Measurements from ENCODE around the gene LRIT2.

The LRIT2 gene

GRCh38 chr10:84241185-84241790 is 15.9 kb upstream of the LRIT2 start, which contains the start of gene LRIT1:
LRIT1 (minus strand) TSS chr10:84241546; CDS start chr10:84241439, 107 bp downstream.
- FAIRE-seq: no peak

- FAIRE-seq: no peak
Observed at GRCh38 chr10:84238909-84239308, 13.6 kb upstream of the LRIT2 start.

- FAIRE-seq: no peak
Observed at GRCh38 chr10:84237199-84238051, 12.1 kb upstream of the LRIT2 start.

- no peak for FAIRE-seq
Observed at GRCh38 chr10:84236807-84237198, 11.5 kb upstream of the LRIT2 start.

- FAIRE-seq: no peak
Observed at GRCh38 chr10:84235096-84235495, 9.8 kb upstream of the LRIT2 start.

GRCh38 chr10:84234479-84234878 is 9.1 kb upstream of the LRIT2 start:
- FAIRE-seq: no peak

GRCh38 chr10:84233940-84234339 is 8.6 kb upstream of the LRIT2 start:
- FAIRE-seq: no peak

GRCh38 chr10:84232376-84232775 is 7.0 kb upstream of the LRIT2 start:
- no peak for FAIRE-seq

GRCh38 chr10:84230359-84230758 is 5.0 kb upstream of the LRIT2 start:
- FAIRE-seq: no peak

- FAIRE-seq: no peak
Observed at GRCh38 chr10:84227810-84228209, 2.5 kb upstream of the LRIT2 start.

- FAIRE-seq: no peak
Observed at GRCh38 chr10:84226616-84227015, 1.3 kb upstream of the LRIT2 start.

- no peak for FAIRE-seq
Observed at GRCh38 chr10:84224411-84225028, 824 bp downstream of the LRIT2 start.

GRCh38 chr10:84221916-84222315 is 3.4 kb downstream of the LRIT2 start:
- FAIRE-seq: no peak

GRCh38 chr10:84217746-84218145 is 7.6 kb downstream of the LRIT2 start:
- no peak for FAIRE-seq

GRCh38 chr10:84216834-84217233 is 8.5 kb downstream of the LRIT2 start:
- no peak for FAIRE-seq

- FAIRE-seq: no peak
Observed at GRCh38 chr10:84214612-84215235, 10.6 kb downstream of the LRIT2 start.

- no peak for FAIRE-seq
Observed at GRCh38 chr10:84214046-84214572, 11.2 kb downstream of the LRIT2 start.

GRCh38 chr10:84213076-84213475 is 12.3 kb downstream of the LRIT2 start:
- FAIRE-seq: no peak

GRCh38 chr10:84212014-84212413 is 13.3 kb downstream of the LRIT2 start:
- FAIRE-seq: no peak

GRCh38 chr10:84211566-84211965 is 13.8 kb downstream of the LRIT2 start:
- FAIRE-seq: no peak

- FAIRE-seq: no peak
Observed at GRCh38 chr10:84208023-84208422, 17.3 kb downstream of the LRIT2 start.

GRCh38 chr10:84205853-84206525 is 19.4 kb downstream of the LRIT2 start:
- FAIRE-seq: no peak

All from colon (tissue), 2 donors.